Transverse colon (tissue), 4 donors: ENCODE measurements around the gene SLK. TPM values are rescaled to one million over a fixed set of nuclear protein-coding genes. Genes with fewer than 3 reads are reported as not detected.

Experiments used
- DNase-seq: peaks from one replicate; pipeline ENCODE4 v3.0.0-alpha.2; 2019
- H3K27ac ChIP-seq, 4 donors: fragments of 200-600 bp; sonication (generic); 2 replicates each; pipeline ENCODE4 v1.5.1; 2016 to 2018; ENCODE audit warnings: inconsistent platforms in 4 of 4
- H3K27me3 ChIP-seq: fragments of 200-600 bp; sonication (generic); 2 replicates; pipeline ENCODE4 v1.5.1; 2017; ENCODE audit warnings: inconsistent platforms
- H3K36me3 ChIP-seq, 4 donors: fragments of 200-600 bp; sonication (generic); 2 replicates each; pipeline ENCODE4 v1.5.1; 2017 to 2019; ENCODE audit warnings: inconsistent platforms in 4 of 4
- H3K4me1 ChIP-seq, 4 donors: fragments of 200-600 bp; sonication (generic); 2 replicates each; pipeline ENCODE4 v1.5.1; 2017 to 2020; ENCODE audit warnings: inconsistent platforms in 4 of 4
- H3K4me3 ChIP-seq, 4 donors: fragments of 200-600 bp; sonication (generic); 1 replicate in 1 of 4; 2 replicates in 3 of 4; pipeline versions ENCODE4 v1.5.1 to v1.6.1; 2017 to 2019; ENCODE audit warnings: inconsistent platforms in 4 of 4
- H3K9me3 ChIP-seq, 2 donors: fragments of 200-600 bp; sonication (generic); 2 replicates each; pipeline ENCODE4 v1.5.1; 2017 to 2019; ENCODE audit warnings: inconsistent platforms in 2 of 2
- CTCF ChIP-seq, 5 experiments: fragments of 200-600 bp in 3 of 5; fragments of 450-650 bp in 2 of 5; sonication (generic) in 3 of 5; IDR thresholded peaks; 1 replicate in 2 of 5; 2 replicates in 3 of 5; pipeline ENCODE4 v1.5.1; 2016 to 2017; ENCODE audit warnings: antibody characterized with exemption in 5 of 5, inconsistent platforms in 3 of 5, mild to moderate bottlenecking in 2 of 5, moderate library complexity in 1 of 5
- EP300 ChIP-seq: sonication (generic); formaldehyde crosslinking; IDR thresholded peaks from one replicate; pipeline ENCODE4 v1.6.1; 2017; ENCODE audit warnings: antibody characterized with exemption, low read depth
- POLR2A ChIP-seq: fragments of 450-650 bp; IDR thresholded peaks from one replicate; pipeline ENCODE4 v1.6.1; 2016; ENCODE audit warnings: antibody characterized with exemption, mild to moderate bottlenecking, moderate library complexity
- POLR2AphosphoS5 ChIP-seq, 3 donors: sonication (generic); formaldehyde crosslinking; IDR thresholded peaks; one replicate each; pipeline ENCODE4 v1.6.1; 2016; ENCODE audit warnings: antibody characterized with exemption in 3 of 3
- WGBS, 2 donors: methylation state at CpG; one replicate each; pipeline ENCODE4 v1.1.5; 2018; ENCODE audit warnings: low coverage in 1 of 2; 5-methylcytosine and 5-hydroxymethylcytosine counted together
- in situ Hi-C, 4 donors: fragments of 200-750 bp; cut with MboI; loops; one replicate each; pipeline versions ENCODE4 v1.15.0 to v1.15.1; 2017; ENCODE audit warnings: low sequenced_read_pairs in 3 of 4, low pct_ligation_motif_present in 1 of 4, low pct_unique_long_range_greater_than_20kb in 1 of 4
- intact Hi-C: fragments of 100-400 bp; cut with DNase I; formaldehyde crosslinking; loops from one replicate; pipeline ENCODE4 v1.15.1; 2023; ENCODE audit warnings: low total_unique reads
- total RNA-seq, 4 donors: library from RNA; depleted of rRNA; stranded (reverse); fragments of >200 nt; gene quantifications; one replicate each; pipeline ENCODE4 v1.1.0, GENCODE V29; 2016

Gene SLK
- total RNA-seq, 4 donors from 2014 or later = 33.2 to 76.4 (median 55.7) TPM

- in situ Hi-C loops (no loop called here), intact Hi-C loops (no loop called here)
- no peak overlapping the region for H3K27ac ChIP-seq
- DNase-seq = no peak
- H3K4me3 ChIP-seq = no peak overlapping the region
- WGBS, 2 donors = 100% methylated on average over 1 of the region's 1 CpG
- H3K4me1 ChIP-seq = peaks cover 0 to 40% (median 14%) of the 10 kb centered on the region in 4 donors
- H3K36me3 ChIP-seq = no peaks in the 10 kb centered on the region
- H3K9me3 ChIP-seq = no peaks in the 10 kb centered on the region
- no peaks in the 10 kb centered on the region for H3K27me3 ChIP-seq
- TF ChIP-seq CTCF (IDR thresholded peaks at IDR 0.05) (no peak), EP300 (no peak), POLR2A (no peak), POLR2AphosphoS5 (IDR thresholded peaks at IDR 0.05) (no peak)
These were observed 41.3 kb upstream of the SLK start for GRCh38 chr10:103925591-103925990.

- H3K4me3 ChIP-seq = no peak overlapping the region
- no peak for DNase-seq
- WGBS, 2 donors = 30 to 52% methylated on average over 2 of the region's 2 CpGs
- intact Hi-C loops (no loop called here), in situ Hi-C loops (no loop called here)
- peak overlapping the region in 1 of 4 donors; percentile 23 for H3K27ac ChIP-seq
- no peaks in the 10 kb centered on the region for H3K36me3 ChIP-seq
- no peaks in the 10 kb centered on the region for H3K9me3 ChIP-seq
- peaks cover 0 to 35% (median 13%) of the 10 kb centered on the region in 4 donors for H3K4me1 ChIP-seq
- TF ChIP-seq EP300 = no peak
- H3K27me3 ChIP-seq = no peaks in the 10 kb centered on the region
These were observed 40.1 kb upstream of the SLK start for GRCh38 chr10:103926722-103927319.

GRCh38 chr10:103928784-103929183, 38.2 kb upstream of the SLK start:
- intact Hi-C loops (no loop called here), in situ Hi-C loops (no loop called here)
- Histone ChIP-seq H3K4me3 (no peak overlapping the region), H3K27ac (no peak overlapping the region), H3K36me3 (no peaks in the 10 kb centered on the region), H3K27me3 (no peaks in the 10 kb centered on the region), H3K9me3 (no peaks in the 10 kb centered on the region), H3K4me1 (peaks cover 0 to 19% (median 8%) of the 10 kb centered on the region in 4 donors)
- WGBS, 2 donors = 97 to 98% methylated on average over 4 to 6 of the region's 6 CpGs
- TF ChIP-seq EP300 (no peak), POLR2A (no peak), POLR2AphosphoS5 (IDR thresholded peaks at IDR 0.05) (no peak), CTCF (IDR thresholded peaks at IDR 0.05) (no peak)
- no peak for DNase-seq

GRCh38 chr10:103929381-103929921, 37.5 kb upstream of the SLK start:
- H3K4me3 ChIP-seq = no peak overlapping the region
- 41 to 50% methylated on average over 7 of the region's 7 CpGs for WGBS, 2 donors
- no peaks in the 10 kb centered on the region for H3K36me3 ChIP-seq
- no peak for TF ChIP-seq POLR2AphosphoS5 (IDR thresholded peaks at IDR 0.05)
- no peak for TF ChIP-seq CTCF (IDR thresholded peaks at IDR 0.05)
- TF ChIP-seq POLR2A = no peak
- TF ChIP-seq EP300 = no peak
- H3K27me3 ChIP-seq = no peaks in the 10 kb centered on the region
- H3K4me1 ChIP-seq = peaks cover 0 to 13% (median 6%) of the 10 kb centered on the region in 4 donors
- intact Hi-C loops = no loop called here
- no peak for DNase-seq
- H3K27ac ChIP-seq = no peak overlapping the region
- no peaks in the 10 kb centered on the region for H3K9me3 ChIP-seq
- in situ Hi-C loops = no loop called here
